GM12864 (cell line): ENCODE data around the gene ZNF688.

ENCODE experiments used
- DNase-seq: peaks from one replicate; pipeline ENCODE4 v3.0.0-alpha.2; 2011; ENCODE audit warnings: low read depth
- H3K4me3 ChIP-seq: 2 replicates; pipeline ENCODE4 v1.5.1; 2011; ENCODE audit warnings: mild to moderate bottlenecking, low read depth, low read length, control low read depth
- TF ChIP-seq, protein P1 (sequence below): IDR thresholded peaks from 2 replicates; pipeline ENCODE4 v1.5.1; 2011; ENCODE audit warnings: low read depth, mild to moderate bottlenecking, moderate library complexity, low read length, control low read depth, inconsistent platforms; ENCODE audit errors: missing control alignments

Gene ZNF688

DNA sequence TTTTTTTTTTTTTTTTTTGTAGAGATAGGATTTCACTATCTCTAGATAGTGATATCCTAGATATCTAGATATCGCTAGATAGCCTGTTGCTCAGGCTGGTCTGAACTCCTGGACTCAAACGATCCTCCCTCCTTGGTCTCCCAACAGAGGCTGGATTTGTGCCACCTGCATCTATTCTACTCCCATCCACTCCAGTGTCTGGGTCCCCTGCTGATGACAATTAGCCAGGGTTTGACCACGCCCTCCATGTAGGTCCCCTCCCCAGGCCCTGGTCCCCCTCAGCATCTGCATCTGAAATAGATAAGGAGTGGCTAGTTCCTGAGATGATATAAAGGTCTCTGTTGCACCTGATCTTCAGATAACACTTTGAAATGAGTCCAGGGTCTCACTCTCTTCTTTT is 2.2 kb downstream of the ZNF688 start:
- DNase-seq: no peak
- no peak overlapping the region for H3K4me3 ChIP-seq
- TF ChIP-seq, protein P1, sequence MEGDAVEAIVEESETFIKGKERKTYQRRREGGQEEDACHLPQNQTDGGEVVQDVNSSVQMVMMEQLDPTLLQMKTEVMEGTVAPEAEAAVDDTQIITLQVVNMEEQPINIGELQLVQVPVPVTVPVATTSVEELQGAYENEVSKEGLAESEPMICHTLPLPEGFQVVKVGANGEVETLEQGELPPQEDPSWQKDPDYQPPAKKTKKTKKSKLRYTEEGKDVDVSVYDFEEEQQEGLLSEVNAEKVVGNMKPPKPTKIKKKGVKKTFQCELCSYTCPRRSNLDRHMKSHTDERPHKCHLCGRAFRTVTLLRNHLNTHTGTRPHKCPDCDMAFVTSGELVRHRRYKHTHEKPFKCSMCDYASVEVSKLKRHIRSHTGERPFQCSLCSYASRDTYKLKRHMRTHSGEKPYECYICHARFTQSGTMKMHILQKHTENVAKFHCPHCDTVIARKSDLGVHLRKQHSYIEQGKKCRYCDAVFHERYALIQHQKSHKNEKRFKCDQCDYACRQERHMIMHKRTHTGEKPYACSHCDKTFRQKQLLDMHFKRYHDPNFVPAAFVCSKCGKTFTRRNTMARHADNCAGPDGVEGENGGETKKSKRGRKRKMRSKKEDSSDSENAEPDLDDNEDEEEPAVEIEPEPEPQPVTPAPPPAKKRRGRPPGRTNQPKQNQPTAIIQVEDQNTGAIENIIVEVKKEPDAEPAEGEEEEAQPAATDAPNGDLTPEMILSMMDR: no peak

DNA sequence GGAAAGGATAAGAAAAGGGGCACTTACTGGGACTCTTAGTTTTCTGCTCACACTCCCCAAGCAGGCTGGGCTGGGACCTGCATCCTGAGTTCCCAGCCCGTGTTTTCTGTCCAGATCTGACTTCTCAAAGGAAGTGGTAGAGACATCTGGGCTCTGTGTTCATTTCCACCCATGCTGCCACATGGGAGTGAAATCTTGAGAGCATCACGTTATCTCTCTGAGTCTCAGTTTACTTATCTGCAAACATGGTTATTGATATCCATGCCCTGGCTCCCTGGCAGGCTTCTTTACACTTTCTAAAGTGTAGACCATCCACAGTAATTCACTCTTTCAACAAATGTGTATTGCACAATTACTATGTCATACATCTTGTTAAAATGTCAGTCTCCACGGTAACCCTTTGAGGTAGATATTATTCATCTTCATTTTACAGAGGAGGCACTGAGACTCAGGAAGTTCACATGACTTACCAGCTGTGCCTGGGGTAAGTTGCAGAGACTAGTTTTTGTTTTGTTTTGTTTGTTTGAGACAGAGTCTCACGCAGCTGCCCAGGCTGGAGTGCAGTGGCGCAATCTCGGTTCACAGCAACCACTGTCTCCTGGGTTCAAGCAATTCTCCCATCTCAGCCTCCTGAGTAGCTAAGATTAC is 3.4 kb downstream of the ZNF688 start:
- TF ChIP-seq, protein P1: no peak
- peak; percentile 65 for DNase-seq
- no peak overlapping the region for H3K4me3 ChIP-seq

DNA sequence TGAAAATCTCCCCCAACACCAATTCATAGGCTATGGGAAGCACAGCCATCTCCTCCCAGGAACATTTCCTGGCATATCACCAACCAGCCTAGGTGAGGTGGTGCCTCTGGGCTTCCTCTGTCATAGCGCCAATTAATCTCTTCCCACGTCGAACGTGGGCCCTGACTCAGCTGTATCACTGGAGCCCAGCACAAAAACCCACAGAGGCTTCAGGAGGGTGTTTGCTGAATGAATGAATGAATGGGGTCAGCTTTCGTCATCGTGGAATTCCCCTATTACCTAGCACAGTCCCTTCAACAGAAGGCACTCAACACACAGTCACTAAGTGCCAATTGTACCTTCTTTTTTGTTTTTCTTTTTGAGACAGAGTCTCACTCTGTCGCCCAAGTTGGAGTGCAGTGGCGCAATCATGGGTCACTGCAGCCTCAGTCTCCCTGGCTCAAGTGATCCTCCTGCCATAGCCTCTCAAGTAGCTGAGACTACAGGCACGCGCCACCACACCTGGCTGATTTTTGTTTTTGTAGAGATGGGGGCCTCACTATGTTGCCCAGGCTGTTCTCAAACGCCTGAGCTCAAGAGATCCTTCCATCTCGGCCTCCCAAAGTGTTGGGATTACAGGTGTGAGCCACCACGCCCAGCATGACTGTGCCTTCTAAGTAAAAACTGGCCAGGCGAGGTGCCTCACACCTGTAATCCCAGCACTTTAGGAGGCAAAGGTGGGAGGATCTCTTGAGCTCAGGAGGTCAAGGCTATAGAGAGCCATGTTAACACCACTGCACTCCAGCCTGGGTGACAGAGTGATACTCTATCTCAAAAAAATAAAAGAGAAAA is 4.1 kb downstream of the ZNF688 start:
- TF ChIP-seq, protein P1: no peak
- H3K4me3 ChIP-seq: no peak overlapping the region
- DNase-seq: no peak

DNA sequence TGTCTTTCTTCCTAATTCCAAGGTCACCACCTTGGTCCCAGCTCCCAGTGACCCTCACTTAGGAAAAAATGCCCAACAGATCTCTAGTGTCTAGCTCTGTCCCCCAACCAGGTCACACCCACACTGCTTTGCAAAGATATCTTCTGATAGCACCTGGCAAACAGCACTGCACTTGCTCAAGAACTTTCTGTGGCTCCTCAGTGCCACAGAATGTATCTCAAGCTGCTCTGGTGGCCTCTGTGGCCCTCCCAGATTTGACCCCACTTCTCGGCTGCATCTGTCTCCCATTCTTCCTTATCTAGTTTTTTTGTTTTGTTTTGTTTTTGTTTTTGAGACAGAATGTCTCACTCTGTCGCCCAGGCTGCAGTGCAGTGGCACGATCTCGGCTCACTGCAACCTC is 5.0 kb downstream of the ZNF688 start:
- TF ChIP-seq, protein P1: no peak
- H3K4me3 ChIP-seq: no peak overlapping the region
- DNase-seq: no peak

DNA sequence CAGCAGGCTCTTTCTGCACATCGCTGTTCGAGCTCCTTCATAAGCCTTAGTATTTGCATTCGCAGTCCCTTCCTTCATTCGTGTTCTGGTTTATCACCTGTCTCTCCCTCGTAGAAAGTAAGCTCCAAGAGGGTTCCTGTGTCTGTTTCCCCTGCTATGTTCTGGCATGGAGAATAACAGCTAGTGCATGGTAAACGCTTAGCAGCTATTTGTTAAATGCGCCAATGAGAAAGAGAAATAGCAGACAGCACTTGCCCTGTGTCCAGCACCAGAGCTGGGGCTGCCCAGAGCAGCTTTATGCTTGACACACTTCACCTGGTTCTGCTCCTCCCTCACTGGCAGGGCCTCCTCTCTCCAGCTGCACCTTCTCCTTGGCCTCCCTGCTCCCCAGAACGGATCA is 5.5 kb downstream of the ZNF688 start:
- TF ChIP-seq, protein P1: no peak
- H3K4me3 ChIP-seq: no peak overlapping the region

DNA sequence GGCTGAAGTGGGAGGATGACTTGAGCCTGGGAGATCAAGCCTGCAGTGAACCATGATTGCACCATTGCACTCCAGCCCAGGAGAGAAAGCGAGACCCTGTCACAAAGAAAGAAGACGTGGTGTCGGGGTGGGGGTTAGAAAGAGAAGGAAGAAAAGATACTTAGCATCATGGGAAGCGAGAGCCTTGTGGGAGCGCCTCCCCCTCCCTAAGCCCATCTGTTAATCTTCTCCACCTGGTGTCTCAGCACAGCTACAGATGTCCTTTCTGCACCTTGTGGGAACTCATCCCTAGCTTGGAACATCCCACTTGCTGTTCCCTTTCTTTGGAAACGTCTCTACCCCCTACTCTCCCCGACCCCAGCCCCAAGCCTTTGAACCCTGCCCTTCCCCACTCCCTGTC is 6.0 kb downstream of the ZNF688 start:
- H3K4me3 ChIP-seq: no peak overlapping the region
- no peak for DNase-seq
- TF ChIP-seq, protein P1: no peak

More for the DNA sequence above, 5.5 kb downstream of the ZNF688 start:
- no peak for DNase-seq
